LNCAP (cell line): ENCODE results near the gene UBE2J2.

Experiments used
- CTCF ChIP-seq: fragments of 450-650 bp; IDR thresholded peaks from 2 replicates; pipeline ENCODE4 v1.5.1; 2017; ENCODE audit warnings: mild to moderate bottlenecking

The UBE2J2 gene

GRCh38 chr1:1239614-1240347, 33.9 kb downstream of the UBE2J2 start:
- TF ChIP-seq CTCF = no peak

- TF ChIP-seq CTCF = no peak
Observed at GRCh38 chr1:1239227-1239613, 34.4 kb downstream of the UBE2J2 start.

GRCh38 chr1:1238702-1239178, 34.9 kb downstream of the UBE2J2 start:
- no peak for TF ChIP-seq CTCF

GRCh38 chr1:1237874-1238701, 35.6 kb downstream of the UBE2J2 start:
- TF ChIP-seq CTCF = no peak

- no peak for TF ChIP-seq CTCF
Observed at GRCh38 chr1:1236945-1237873, 36.4 kb downstream of the UBE2J2 start.

- no peak for TF ChIP-seq CTCF
Observed at GRCh38 chr1:1236176-1236763, 37.4 kb downstream of the UBE2J2 start.
